ENCODE data around the gene PDZD4. TPM values are rescaled to one million over a fixed set of nuclear protein-coding genes. Genes with fewer than 3 reads are reported as not detected.

Gene PDZD4
- total and polyA plus RNA-seq, 8 donors: 2.1 to 11.1 (median 5.2) TPM

- Histone ChIP-seq H3K27ac (no peak overlapping the region), H3K9me3 (no peaks in the 10 kb centered on the region), H3K4me1 (no peaks in the 10 kb centered on the region), H3K36me3 (peaks cover 0 to 8% (median 3%) of the 10 kb centered on the region in 4 donors), H3K4me3 (no peak overlapping the region), H3K27me3 (no peaks in the 10 kb centered on the region)
- TF ChIP-seq CTCF (IDR thresholded peaks at IDR 0.05): no peak
- TF ChIP-seq POLR2AphosphoS5 (IDR thresholded peaks at IDR 0.05): no peak
- no peak for TF ChIP-seq POLR2A (IDR thresholded peaks at IDR 0.05)
- TF ChIP-seq EP300 (IDR thresholded peaks at IDR 0.05): no peak
- DNase-seq: no peak
- 93 to 95% (median 95%) methylated on average over 20 to 34 of the region's 34 CpGs; no CpG with 5 or more reads in 1 of the 5 donors for WGBS, 5 donors
- intact Hi-C loops (cut with DNase I; ENCODE audit: low total_unique reads): no loop called here
Measured at GRCh38 chrX:153804100-153804595, 26.2 kb downstream of the PDZD4 start.

- Histone ChIP-seq H3K4me3 (no peak overlapping the region), H3K4me1 (no peaks in the 10 kb centered on the region), H3K36me3 (peaks cover 0 to 15% (median 9%) of the 10 kb centered on the region in 4 donors), H3K9me3 (peaks cover 0 to 4% (median 0%) of the 10 kb centered on the region in 4 donors), H3K27me3 (no peaks in the 10 kb centered on the region), H3K27ac (no peak overlapping the region)
- intact Hi-C loops (cut with DNase I; ENCODE audit: low total_unique reads): no loop called here
- TF ChIP-seq CTCF (IDR thresholded peaks at IDR 0.05) (no peak), EP300 (IDR thresholded peaks at IDR 0.05) (no peak), POLR2AphosphoS5 (IDR thresholded peaks at IDR 0.05) (no peak), POLR2A (IDR thresholded peaks at IDR 0.05) (no peak)
- 94 to 98% (median 95%) methylated on average over 12 to 87 of the region's 87 CpGs for WGBS, 5 donors
- DNase-seq: no peak
Measured at GRCh38 chrX:153803211-153804099, 26.9 kb downstream of the PDZD4 start.

- intact Hi-C loops (cut with DNase I; ENCODE audit: low total_unique reads): no loop called here
- TF ChIP-seq POLR2AphosphoS5 (IDR thresholded peaks at IDR 0.05) (no peak), CTCF (IDR thresholded peaks at IDR 0.05) (no peak), POLR2A (IDR thresholded peaks at IDR 0.05) (no peak), EP300 (IDR thresholded peaks at IDR 0.05) (no peak)
- DNase-seq: no peak
- Histone ChIP-seq H3K27ac (no peak overlapping the region), H3K4me3 (no peak overlapping the region), H3K27me3 (no peaks in the 10 kb centered on the region), H3K9me3 (peaks cover 0 to 13% (median 2%) of the 10 kb centered on the region in 4 donors), H3K4me1 (no peaks in the 10 kb centered on the region), H3K36me3 (peaks cover 0 to 24% (median 18%) of the 10 kb centered on the region in 4 donors)
- WGBS, 5 donors: 53 to 77% (median 73%) methylated on average over 14 of the region's 14 CpGs
Measured at GRCh38 chrX:153802513-153803045, 27.8 kb downstream of the PDZD4 start.

GRCh38 chrX:153801669-153802068 is 28.7 kb downstream of the PDZD4 start:
- WGBS, 5 donors: 64 to 84% (median 78%) methylated on average over 4 to 8 of the region's 8 CpGs; no CpG with 5 or more reads in 1 of the 5 donors
- peaks cover 4 to 33% (median 26%) of the 10 kb centered on the region in 4 donors for H3K36me3 ChIP-seq
- H3K27me3 ChIP-seq: no peaks in the 10 kb centered on the region
- peaks cover 0 to 22% (median 6%) of the 10 kb centered on the region in 4 donors for H3K9me3 ChIP-seq
- TF ChIP-seq EP300 (IDR thresholded peaks at IDR 0.05): no peak
- TF ChIP-seq CTCF (IDR thresholded peaks at IDR 0.05): no peak
- TF ChIP-seq POLR2AphosphoS5 (IDR thresholded peaks at IDR 0.05): no peak
- DNase-seq: no peak
- intact Hi-C loops (cut with DNase I; ENCODE audit: low total_unique reads): no loop called here
- H3K4me3 ChIP-seq: no peak overlapping the region
- H3K27ac ChIP-seq: no peak overlapping the region
- peaks cover 0 to 4% (median 2%) of the 10 kb centered on the region in 4 donors for H3K4me1 ChIP-seq

Measured in stomach (tissue), 9 donors.